ENCODE data around the gene AIM2.
A peak's percentile ranks its signal among the peaks of the same experiment; 100 is the strongest.
"Not testable (repeated sequence)": the region's sequence is repeated elsewhere in the genome, so short reads cannot be mapped to it uniquely, and the experiment has no call there.

AIM2 gene

DNA sequence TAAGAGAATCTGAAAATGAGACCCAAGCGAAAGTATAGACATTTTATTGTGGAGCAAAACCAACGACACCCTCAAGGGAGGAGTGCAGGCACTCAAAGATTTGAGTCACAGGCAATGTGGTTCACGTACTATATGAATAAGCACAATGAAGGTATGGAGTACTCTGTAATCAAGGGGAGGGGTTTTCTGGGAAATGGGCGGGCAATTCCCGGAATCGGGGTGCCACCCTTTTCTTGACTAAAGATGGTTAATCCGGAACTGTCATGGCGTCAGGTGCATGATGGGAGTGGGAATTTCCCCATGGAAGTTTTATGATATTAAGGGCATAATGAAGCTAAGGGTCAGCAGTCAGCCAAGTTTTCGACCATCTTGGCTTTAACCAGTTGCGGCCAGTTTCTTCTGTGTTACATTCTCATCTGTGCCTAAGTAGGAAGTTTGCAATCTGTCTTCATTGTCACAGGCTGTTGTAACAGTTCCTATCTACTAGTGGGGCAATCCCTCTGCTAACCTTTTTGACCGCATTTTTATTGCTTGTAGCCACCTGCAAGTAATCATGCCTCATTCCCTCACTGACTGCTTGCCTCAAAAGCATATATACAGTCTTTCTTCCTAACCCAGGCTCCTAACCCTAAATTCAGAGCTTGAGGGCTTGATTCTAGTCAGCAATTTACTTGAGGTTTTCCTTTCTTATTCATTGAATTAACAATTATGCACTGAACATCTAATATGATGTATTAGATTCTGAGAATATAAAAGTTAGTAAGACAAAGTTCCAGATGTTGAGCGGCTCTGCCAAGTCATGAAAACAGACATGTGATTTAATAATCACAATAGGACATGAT, 775 bp upstream of the AIM2 start:
- peak; percentile 99 to 100 for DNase-seq

DNA sequence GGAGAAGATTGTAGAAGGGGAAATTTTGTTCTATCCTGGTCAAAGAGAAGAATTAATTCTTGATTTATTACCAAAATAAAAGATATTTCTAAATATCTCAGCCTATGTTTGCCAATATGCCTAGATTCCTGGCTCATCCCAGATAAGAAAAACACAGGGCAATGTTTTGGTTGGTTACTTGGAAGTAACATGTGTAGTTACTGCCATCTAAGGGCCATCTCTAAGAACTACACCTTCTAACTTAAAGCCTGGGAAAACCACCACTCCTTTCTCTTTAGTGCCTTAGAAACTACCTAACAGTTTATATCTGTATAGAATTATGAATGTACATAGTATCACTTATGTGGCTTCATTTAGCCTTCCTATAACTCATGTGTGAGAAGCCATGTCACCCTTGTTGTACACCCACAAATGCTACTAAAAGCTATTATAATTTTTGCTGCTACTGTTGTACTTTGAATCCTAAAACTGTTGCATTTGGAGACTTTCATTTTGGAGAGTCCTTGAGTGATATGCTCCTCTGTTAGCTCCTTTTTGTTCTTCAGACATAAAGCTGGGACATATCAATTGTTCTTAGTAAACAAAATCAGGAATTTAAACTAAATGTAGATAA, 4.5 kb downstream of the AIM2 start:
- DNase-seq, result no peak

DNA sequence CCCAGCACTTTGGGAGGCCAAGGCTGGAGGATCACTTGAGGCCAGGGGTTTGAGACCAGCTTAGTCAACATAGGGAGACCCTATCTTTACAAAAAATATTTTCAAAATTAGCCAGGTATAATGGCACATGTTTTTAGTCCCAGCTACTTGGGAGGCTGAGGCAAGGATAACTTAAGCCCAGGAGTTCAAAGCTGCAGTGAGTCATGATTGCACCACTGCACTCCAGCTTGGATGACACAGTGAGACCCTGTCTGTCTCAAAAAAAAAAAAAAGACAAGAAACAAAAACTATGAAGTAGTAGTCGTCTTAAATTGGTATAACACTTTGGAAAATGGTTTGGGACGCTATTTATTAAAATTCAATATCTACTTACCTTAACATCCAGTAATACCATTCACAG, 7.7 kb downstream of the AIM2 start:
- DNase-seq, result no peak

DNA sequence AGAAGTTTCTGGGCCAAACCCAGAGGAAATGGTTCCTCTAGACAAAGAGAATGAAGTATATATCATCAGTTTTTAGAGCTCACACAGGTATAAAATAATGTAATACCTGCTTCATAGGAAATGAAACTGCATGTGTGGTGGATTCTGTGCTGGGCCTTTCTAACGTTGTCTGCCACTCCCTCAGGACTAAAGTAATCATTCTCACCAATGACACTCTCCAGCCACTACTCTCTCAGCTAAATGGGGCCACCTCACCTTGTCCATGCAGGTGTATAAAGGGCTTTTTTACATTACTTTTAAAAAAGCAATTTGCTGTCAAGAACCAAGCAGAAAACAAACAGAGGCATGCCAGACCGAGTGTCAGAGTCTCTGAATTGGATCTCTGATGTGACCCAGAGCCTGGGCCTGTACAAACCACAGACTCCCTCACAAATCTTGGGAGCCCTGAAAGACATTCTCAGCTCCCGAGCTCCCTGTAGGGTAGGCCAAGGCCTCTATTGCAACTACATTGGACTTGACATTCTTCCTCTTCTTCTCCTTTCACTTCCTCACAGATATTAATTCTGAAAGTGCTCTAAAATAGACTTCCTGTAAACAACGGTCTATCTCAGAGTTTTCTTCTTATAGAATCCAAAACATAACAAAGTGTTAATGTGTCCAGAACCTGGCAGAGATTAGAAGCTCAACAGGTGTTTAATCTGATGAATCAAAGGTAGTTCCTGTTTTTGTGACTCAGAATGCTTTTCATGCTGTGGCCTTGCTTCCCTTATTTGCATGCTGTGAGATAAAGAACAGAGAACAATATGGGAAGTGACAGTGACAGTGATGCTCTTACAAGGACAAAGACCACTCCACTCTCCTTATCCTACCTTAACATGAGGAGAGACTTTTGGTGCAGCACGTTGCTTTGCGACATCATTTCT, 8.6 kb downstream of the AIM2 start:
- no peak for DNase-seq

DNA sequence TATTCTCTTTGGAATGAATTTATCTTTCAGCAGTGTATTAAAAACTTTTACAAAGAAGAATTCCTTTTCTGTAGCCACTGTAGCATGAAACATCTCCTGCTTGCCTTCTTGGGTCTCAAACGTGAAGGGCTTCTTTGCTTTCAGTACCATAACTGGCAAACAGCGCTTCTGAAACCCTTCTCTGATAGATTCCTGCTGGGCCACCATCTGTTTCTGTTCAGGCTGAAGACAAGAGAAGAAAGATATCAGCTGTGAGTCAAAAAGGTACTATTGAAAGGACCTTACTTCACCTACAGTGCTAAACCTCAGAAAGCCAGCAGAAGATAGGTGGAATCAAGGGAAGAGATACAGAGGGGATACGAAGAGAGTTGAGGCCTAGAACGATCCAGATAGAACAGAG, 10.5 kb downstream of the AIM2 start:
- no peak for DNase-seq

DNA sequence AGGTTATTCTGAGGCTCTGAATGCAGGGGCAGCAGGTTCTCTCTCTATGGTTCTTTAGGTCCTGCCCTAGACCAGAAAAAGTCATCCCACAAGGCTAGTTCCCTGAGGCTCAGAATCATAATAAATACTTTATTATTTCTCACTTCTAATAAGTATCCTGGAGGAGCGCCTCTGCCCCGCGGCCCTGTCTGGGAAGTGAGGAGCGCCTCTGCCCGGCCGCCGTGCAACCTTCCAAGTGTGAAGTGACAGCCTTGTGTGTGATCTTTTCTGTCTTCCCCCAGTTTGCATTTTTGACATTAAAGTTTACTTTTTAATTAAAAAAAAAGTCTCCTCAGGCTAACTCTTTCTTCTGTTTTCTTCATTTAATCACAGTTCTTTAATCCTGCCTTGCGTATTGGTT, 11.5 kb downstream of the AIM2 start:
- DNase-seq, result no peak

DNA sequence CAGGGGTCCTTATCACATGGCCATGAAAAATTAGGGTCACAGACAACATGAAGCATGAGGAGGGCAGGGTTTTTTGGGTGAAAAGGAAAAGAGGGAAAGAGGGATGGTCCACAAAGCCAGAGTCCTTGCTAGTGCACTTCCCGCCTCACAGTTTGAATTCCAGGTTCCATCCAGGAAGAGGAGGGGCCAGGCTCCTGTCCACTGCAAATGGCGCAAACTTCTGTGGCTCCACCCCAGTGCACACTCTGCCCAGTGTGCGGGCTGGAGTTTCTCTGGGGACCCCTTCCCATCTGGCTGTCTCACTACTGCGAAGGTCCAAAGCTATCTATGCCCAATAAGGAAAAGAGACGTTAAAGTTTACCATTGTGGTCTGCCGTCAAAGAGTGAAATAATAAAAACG, 17.8 kb downstream of the AIM2 start:
- DNase-seq, result no peak

DNA sequence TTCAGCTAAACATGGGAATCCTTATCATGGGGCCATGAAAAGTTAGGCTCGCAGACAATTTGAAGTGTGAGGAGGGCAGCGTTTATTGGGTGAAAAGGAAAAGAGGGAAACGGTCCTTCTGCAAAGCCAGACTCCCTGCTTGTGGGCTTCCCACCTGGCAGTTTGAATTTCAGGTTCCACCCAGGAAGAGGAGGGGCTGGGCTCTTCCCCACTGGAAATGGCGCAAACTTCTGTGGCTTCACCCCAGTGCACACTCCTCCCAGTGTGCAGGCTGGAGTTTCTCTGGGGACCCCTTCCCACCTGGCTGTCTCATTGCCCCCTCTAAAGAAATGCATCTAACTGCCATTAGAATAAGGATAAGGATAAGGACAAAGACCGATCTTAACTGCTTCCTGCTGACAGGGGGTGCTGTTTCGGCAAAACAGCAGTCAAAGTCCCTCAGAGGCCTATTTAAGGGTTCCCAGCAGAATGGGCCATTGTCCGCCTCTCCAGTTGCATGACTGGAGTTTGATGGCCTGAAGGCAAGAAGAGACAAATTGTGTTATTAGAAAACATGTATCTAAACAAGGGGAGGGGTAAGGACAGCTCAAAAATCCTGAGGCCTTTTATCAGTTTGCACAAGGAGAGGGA, 20.4 kb downstream of the AIM2 start:
- DNase-seq, result no peak

DNA sequence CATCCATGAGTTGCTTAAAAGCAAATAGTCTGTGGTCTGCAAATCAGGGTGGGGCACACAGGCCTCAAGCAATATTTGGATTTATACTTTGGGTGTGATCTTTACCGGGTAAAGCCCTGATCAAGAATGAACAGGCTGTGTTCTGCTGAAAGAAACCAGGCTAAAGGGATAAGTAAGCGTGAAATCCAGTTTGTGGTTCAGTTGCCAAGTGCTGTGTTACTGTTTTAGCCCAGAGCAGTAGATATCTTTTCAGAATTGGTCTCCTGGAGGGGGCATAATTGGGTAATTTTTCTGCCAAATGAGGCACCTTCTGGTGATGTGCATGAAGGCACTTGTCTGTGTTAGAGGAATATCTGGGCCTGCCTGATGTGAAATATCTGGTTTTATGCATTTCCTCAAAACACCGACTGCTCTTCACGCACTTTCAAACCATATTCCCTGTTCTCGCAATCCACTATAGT, 21.4 kb downstream of the AIM2 start:
- DNase-seq, result no peak

DNA sequence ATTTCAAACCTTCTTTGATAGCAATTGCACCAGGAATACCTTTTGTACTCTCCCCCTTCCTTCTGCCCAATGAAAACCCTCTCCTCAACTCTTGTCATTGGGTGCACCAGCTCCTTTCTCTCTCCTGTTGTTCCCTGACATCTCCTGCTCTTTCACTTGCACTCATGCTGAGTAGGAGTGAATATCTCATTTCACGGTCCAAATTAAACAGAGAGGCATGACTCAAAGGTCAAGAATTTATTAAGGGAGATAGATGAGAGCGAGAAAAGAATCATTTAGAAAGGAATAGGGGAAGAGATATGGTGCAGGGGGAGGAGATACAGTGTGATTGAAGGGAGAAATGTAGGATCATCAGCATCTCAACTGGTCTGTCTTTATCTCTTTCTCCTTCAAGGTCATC, 22.1 kb downstream of the AIM2 start:
- DNase-seq, result no peak

DNA sequence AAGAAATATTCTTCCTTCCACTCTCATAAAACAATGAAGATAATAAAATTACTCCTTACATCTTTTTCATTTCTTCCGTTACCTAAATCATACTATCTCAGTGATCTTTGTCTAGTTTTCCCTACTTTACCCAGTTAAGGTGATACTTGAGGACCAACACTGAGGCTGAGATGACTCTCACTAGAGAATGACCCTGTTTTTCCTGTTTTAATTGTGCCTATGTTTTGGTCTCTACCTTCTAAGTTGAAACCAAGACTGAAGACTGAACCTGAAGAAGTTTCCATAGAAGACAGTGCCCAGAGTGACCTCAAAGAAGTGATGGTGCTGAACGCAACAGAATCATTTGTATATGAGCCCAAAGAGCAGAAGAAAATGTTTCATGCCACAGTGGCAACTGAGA, 25.1 kb downstream of the AIM2 start:
- DNase-seq, result no peak

DNA sequence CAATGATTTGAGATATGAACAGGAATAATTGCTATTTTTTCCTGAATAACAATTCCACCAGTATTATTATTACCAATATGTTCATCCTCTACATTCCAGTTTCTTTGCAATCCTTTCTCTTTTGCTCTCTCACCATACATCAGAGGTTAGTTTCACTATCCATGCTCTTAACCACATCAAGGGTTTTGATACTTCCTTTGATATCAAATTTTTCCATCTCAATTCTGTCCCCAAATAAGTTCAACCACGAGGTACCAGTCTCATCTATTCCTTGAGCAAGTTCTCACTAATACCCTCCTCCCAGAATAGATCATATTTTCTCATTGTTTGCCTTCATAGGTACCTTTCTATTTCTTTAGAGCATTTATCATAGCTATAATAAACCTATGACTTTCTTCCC, 30.1 kb downstream of the AIM2 start:
- not testable (repeated sequence) for DNase-seq

DNA sequence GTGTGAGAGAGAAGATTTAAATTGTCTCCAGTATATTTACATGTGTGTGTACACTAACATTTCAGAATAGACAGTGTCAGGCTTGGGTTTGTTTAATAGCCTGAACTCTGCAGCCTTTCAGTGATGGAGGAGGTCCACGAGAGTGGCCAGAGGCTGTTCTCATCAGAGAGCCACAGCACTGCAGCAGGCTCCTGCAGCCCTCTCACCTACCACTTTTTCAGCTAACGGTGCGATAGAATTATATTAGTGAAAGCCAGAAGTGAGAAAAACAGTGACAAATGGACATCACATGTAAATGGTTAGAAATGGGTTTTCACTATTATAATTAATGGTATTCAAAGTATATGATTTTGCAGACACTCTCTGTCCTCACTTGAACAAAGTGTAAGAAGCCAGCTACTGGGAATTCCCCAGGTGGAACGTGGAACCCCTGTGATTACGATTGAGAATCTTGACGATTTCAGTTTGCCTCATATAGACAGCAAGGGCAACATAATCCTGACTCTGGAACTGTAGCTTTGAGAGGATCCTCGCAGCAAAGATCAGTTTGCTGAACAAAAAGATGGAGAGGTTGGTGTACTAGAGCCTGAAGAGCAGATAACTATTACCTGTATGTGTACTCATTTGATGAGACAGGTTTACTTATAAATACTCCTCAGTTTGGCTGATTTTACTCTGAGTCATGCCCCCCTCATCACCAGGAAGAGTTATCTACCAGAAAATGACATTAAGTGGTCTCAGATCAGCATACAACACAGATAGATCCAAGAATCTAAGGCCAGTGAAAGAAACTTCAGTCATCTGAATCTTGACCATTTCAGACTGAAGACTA, 35.5 kb downstream of the AIM2 start:
- no peak for DNase-seq

DNA sequence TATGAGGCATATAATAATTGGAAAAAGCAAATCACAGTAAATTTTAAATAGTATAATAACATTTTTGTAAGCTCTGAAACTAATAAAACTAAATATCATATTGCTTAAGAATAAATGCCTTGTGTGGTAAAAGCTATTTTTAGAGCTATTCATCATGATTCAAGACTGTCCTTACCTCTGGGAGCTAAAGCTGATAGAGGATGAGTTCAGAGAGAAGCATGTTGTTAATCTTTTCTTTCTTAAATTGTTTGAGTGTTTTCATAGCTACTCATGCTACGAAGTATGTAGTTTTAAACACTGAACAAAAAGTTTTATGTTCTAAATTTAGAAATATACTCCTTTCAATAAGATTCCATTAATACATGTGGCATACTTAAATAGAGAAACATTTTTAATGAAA, 36.4 kb downstream of the AIM2 start:
- DNase-seq, result no peak

DNA sequence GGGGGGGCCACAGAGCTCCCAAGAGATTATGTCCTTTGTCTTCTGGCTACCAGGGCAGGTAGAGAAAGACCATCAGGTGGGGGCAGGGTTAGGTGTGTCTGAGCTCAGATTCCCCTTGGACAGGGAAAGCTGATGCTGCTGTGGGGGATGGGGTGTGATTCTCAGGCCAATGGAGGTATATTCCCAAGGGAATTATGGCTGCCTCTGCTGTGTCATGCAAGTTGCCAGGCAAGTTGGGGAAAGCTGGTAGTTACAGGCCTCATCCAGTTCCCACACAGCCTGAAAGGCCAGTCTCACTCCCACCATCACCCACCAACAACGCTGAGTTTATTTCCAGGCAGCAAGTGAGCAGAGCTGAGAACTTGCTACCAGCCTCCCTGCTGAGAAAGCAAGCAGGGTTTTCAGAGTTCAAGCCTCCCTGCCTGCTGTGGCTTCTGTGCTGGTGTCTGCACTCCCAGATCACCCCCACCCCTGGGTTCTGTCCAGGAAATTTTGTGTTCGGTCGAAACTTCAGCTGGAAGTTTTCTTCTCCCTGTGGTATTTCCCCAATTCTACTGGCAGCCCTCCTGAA, 45.6 kb downstream of the AIM2 start:
- no peak for DNase-seq

DNA sequence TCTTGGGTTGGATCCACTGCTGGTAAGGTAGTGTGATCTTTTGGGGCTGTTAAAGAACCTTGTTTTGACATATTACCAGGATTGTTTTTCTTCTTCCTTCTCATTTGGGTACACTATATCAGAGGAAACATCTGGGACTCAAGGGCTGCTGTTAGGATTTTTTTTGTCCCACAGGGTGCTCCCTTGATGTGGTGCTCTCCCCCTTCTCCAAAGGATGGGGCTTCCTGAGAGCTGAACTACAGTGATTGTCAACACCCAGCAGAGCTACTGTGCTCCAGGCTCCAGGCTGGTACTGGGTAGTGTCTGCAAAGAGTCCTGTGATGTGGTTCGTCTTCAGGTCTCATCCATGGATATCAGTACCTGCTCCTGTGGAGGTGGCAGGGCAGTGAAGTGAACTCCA, 46.3 kb downstream of the AIM2 start:
- no peak for DNase-seq

DNA sequence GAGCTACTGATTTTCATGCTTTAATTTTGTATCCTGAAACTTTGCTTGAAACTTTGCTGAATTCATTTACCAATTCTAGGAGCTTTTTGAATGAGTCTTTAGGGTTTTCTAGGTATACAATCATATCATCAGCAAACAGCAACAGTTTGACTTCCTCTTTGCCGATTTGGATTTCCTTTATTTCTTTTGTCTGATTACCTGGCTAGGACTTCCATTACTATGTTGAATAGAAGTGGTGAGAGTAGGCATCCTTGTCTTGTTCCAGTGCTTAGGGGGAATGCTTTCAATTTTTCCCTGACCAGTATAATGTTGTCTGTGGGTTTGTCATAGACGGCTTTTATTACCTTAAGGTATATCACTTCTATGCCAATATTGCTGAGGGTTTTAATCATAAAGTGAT, 49.7 kb downstream of the AIM2 start:
- not testable (repeated sequence) for DNase-seq

DNA sequence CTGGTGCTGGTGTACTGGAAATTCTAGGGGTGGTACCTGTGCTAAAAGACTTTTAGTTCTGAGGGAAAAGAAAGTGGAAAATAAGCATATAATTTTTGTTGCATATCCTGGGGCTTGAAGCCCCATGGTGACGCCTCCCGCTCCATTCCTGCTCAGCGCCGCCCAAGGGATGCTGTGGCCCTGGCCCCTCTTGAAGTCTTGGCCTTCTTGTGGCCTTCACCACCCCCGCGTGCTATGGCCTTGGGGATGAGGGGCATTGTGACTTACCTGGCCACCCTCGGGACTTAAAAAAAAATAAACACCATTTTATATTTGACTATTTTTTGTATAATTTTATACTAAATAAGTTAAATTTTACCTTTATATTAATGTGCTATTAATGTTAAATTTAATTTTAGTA, 51.5 kb downstream of the AIM2 start:
- no peak for DNase-seq

DNA sequence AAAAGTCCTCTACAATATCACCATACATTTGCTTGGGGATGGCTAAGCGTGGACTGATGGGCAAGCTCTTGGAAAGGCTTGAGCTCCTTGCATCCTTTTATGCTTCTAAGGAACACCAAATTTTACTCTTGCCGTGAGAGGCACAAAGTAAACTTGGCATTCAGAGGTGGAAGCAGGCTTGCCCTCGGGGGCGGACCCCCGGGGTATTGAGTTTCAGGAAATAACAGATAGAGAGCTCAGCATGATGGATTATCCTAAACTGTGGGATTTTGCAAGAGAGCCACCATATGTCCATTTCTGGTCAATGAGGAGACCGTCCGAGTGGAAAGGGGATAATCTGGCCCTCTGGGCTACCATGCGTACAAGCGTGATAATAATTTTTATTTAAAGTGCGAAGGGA, 52.8 kb downstream of the AIM2 start:
- no peak for DNase-seq

DNA sequence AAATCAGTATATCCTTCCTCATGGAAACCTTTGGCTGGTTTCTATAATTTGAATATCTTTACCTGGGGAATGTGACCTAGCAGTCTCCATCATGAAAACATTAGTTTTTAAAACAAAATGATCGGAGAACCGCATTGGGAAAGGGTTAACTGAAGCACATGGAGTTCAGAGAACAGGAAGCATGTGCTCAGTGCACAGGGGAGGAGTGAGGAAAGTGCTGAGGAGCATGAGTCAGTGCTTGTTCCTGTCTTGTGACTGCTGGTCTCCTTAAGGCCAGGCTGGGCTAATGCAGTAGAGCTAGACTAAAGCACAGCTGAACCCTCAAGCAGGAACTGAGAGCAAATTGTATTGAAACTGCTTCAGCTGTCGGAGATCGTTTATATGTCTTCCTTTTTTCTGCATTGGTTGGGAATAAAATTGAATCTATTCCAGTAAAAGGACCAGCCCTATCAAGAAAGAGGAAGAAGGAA, 61.1 kb downstream of the AIM2 start:
- DNase-seq, result peak; percentile 60 to 71

DNA sequence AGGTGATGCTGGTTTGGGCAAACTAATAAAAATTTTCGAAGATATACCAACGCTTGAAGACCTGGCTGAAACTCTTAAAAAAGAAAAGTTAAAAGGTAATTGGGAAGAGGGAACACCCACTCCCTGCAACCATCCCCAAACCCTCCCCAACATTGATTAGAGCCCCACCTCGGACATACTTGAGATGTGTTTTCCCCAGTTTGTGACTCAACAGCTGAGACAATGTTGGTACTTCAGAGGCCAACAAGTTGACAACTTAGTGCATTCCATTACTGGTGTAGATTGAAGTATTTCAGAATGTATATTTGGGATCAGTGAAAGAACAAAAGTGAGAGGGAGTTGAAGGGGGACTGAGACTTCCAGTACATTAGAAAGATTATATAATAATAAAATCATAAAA, 61.7 kb downstream of the AIM2 start:
- no peak for DNase-seq

Data from activated T-cell treated with anti-CD3 and anti-CD28 coated beads, Interleukin-2, amount 50 U/mL, for 48 hours (primary cell).